Measurements from ENCODE around the gene HSPA1A.
"Not testable (repeated sequence)": the region's sequence is repeated elsewhere in the genome, so short reads cannot be mapped to it uniquely, and the experiment has no call there.

HSPA1A gene

GRCh38 chr6:31861150-31861549, 45.8 kb downstream of the HSPA1A start:
- no peaks in the 10 kb centered on the region for H3K27me3 ChIP-seq (ENCODE audit: insufficient read depth, low read length)
- TF ChIP-seq EZH2 (IDR thresholded peaks at IDR 0.05; ENCODE audit: borderline replicate concordance, low read length) (no peak), CTCF (IDR thresholded peaks at IDR 0.05; ENCODE audit: low read length) (no peak)
- H3K4me2 ChIP-seq (ENCODE audit: low read length) = no peak overlapping the region
- no peak overlapping the region for H2AFZ ChIP-seq (ENCODE audit: low read length)
- H3K4me3 ChIP-seq (ENCODE audit: low read depth, low read length, poor library complexity, severe bottlenecking) = no peak overlapping the region
- no peaks in the 10 kb centered on the region for H3K9me3 ChIP-seq (ENCODE audit: low read length)
- H3K79me2 ChIP-seq (ENCODE audit: insufficient read depth, low read length) = no peaks in the 10 kb centered on the region
- peaks cover 31% of the 10 kb centered on the region for H3K36me3 ChIP-seq (ENCODE audit: insufficient read depth, low read length)
- H3K9ac ChIP-seq (ENCODE audit: low read length) = no peak overlapping the region
- no peaks in the 10 kb centered on the region for H3F3A ChIP-seq (ENCODE audit: insufficient read depth, low read length)
- H3K4me1 ChIP-seq (ENCODE audit: insufficient read depth, low read length, severe bottlenecking) = peaks cover 26% of the 10 kb centered on the region
- no peaks in the 10 kb centered on the region for H3K9me2 ChIP-seq (ENCODE audit: low read depth, low read length)
- H3K27ac ChIP-seq (ENCODE audit: low read depth, low read length, poor library complexity, severe bottlenecking) = no peak overlapping the region
- no peaks in the 10 kb centered on the region for H4K20me1 ChIP-seq (ENCODE audit: insufficient read depth, low read length)

- peak overlapping the region; percentile 67 for H3K4me3 ChIP-seq (ENCODE audit: low read depth, low read length, poor library complexity, severe bottlenecking)
- no peaks in the 10 kb centered on the region for H3K9me3 ChIP-seq (ENCODE audit: low read length)
- H3F3A ChIP-seq (ENCODE audit: insufficient read depth, low read length) = no peaks in the 10 kb centered on the region
- peaks cover 26% of the 10 kb centered on the region for H3K4me1 ChIP-seq (ENCODE audit: insufficient read depth, low read length, severe bottlenecking)
- peak overlapping the region; percentile 76 for H3K4me2 ChIP-seq (ENCODE audit: low read length)
- TF ChIP-seq EZH2 (IDR thresholded peaks at IDR 0.05; ENCODE audit: borderline replicate concordance, low read length) (no peak), CTCF (IDR thresholded peaks at IDR 0.05; ENCODE audit: low read length) (no peak)
- H4K20me1 ChIP-seq (ENCODE audit: insufficient read depth, low read length) = no peaks in the 10 kb centered on the region
- no peaks in the 10 kb centered on the region for H3K79me2 ChIP-seq (ENCODE audit: insufficient read depth, low read length)
- no peaks in the 10 kb centered on the region for H3K9me2 ChIP-seq (ENCODE audit: low read depth, low read length)
- no peak overlapping the region for H2AFZ ChIP-seq (ENCODE audit: low read length)
- H3K36me3 ChIP-seq (ENCODE audit: insufficient read depth, low read length) = peaks cover 31% of the 10 kb centered on the region
- H3K9ac ChIP-seq (ENCODE audit: low read length) = peak overlapping the region; percentile 73
- no peak overlapping the region for H3K27ac ChIP-seq (ENCODE audit: low read depth, low read length, poor library complexity, severe bottlenecking)
- H3K27me3 ChIP-seq (ENCODE audit: insufficient read depth, low read length) = no peaks in the 10 kb centered on the region
These were observed 46.6 kb downstream of the HSPA1A start for GRCh38 chr6:31861919-31862343.

GRCh38 chr6:31862344-31863235, 47.2 kb downstream of the HSPA1A start, which contains the start of gene NEU1:
TSS of gene NEU1 (minus strand) at chr6:31862821. CDS start at chr6:31862776, 45 bp downstream.
- Histone ChIP-seq H3K27ac (ENCODE audit: low read depth, low read length, poor library complexity, severe bottlenecking) (peak within 1 kb of the TSS; percentile 77), H3K9me2 (ENCODE audit: low read depth, low read length) (no peaks in the 10 kb centered on the region), H3K4me3 (ENCODE audit: low read depth, low read length, poor library complexity, severe bottlenecking) (peak within 1 kb of the TSS; percentile 78), H3K79me2 (ENCODE audit: insufficient read depth, low read length) (no peaks in the 10 kb centered on the region), H4K20me1 (ENCODE audit: insufficient read depth, low read length) (no peaks in the 10 kb centered on the region), H3K9me3 (ENCODE audit: low read length) (no peaks in the 10 kb centered on the region), H3F3A (ENCODE audit: insufficient read depth, low read length) (no peaks in the 10 kb centered on the region), H3K27me3 (ENCODE audit: insufficient read depth, low read length) (no peaks in the 10 kb centered on the region), H3K36me3 (ENCODE audit: insufficient read depth, low read length) (peaks cover 29% of the 10 kb centered on the region), H3K4me2 (ENCODE audit: low read length) (peak within 1 kb of the TSS; percentile 79), H2AFZ (ENCODE audit: low read length) (peak within 1 kb of the TSS; percentile 77; the same call in 1 of the 2 replicates), H3K9ac (ENCODE audit: low read length) (peak within 1 kb of the TSS; percentile 73), H3K4me1 (ENCODE audit: insufficient read depth, low read length, severe bottlenecking) (peaks cover 26% of the 10 kb centered on the region)
- TF ChIP-seq CTCF (IDR thresholded peaks at IDR 0.05; ENCODE audit: low read length) (no peak), EZH2 (IDR thresholded peaks at IDR 0.05; ENCODE audit: borderline replicate concordance, low read length) (no peak)

- not testable (repeated sequence) for H3K27ac ChIP-seq (ENCODE audit: low read depth, low read length, poor library complexity, severe bottlenecking); H2AFZ ChIP-seq (ENCODE audit: low read length)
- peak overlapping the region; percentile 72 for H3K9ac ChIP-seq (ENCODE audit: low read length)
These were observed 48.8 kb downstream of the HSPA1A start for GRCh38 chr6:31864123-31864562.

More at GRCh38 chr6:31864123-31864562, 48.8 kb downstream of the HSPA1A start:
- Histone ChIP-seq H3K4me3 (ENCODE audit: low read depth, low read length, poor library complexity, severe bottlenecking) (peak overlapping the region; percentile 78), H3K4me2 (ENCODE audit: low read length) (peak overlapping the region; percentile 79), H3K36me3 (ENCODE audit: insufficient read depth, low read length) (peaks cover 20% of the 10 kb centered on the region), H3K4me1 (ENCODE audit: insufficient read depth, low read length, severe bottlenecking) (peaks cover 26% of the 10 kb centered on the region)
- H3K79me2 ChIP-seq (ENCODE audit: insufficient read depth, low read length); H3F3A ChIP-seq (ENCODE audit: insufficient read depth, low read length); H4K20me1 ChIP-seq (ENCODE audit: insufficient read depth, low read length); H3K9me2 ChIP-seq (ENCODE audit: low read depth, low read length); H3K27me3 ChIP-seq (ENCODE audit: insufficient read depth, low read length); H3K9me3 ChIP-seq (ENCODE audit: low read length): not testable (repeated sequence)

Data from OCI-LY1 (cell line).